ENCODE data around the gene KCNA1.

DNA sequence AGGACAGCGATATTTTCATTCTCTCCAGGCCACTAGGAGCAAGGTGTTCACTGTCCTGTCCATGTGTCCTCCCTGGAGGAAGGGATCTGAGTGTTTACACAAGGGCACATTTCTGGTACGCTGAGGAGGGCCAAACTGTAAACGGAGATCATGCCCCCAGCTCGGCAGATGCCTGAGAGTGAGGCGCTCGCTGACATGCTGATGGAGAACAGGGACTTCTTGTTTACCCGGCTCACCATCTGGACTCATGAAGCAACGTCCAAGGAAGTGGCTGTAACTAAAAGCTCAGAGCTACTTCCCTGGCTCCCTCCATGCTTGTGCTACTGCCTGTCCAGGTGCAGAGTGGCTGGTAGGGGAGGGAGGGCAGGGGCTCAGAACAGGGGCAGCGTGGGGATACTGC, 43.4 kb upstream of the KCNA1 start:
- TF ChIP-seq EZH2 (IDR thresholded peaks at IDR 0.05) (no peak), RAD21 (IDR thresholded peaks at IDR 0.05; ENCODE audit: low read depth) (no peak), POLR2A (IDR thresholded peaks at IDR 0.05; ENCODE audit: borderline replicate concordance, extremely low read depth, insufficient read depth, insufficient read length) (no peak), CEBPB (IDR thresholded peaks at IDR 0.05; ENCODE audit: low read depth) (no peak), POLR2AphosphoS5 (IDR thresholded peaks at IDR 0.05; ENCODE audit: low read depth, low read length) (no peak), TCF7L2 (IDR thresholded peaks at IDR 0.05; ENCODE audit: borderline replicate concordance, extremely low read depth, insufficient read depth, insufficient read length) (no peak), SRF (IDR thresholded peaks at IDR 0.05; ENCODE audit: low read depth) (no peak), CBX3 (IDR thresholded peaks at IDR 0.05; ENCODE audit: low read depth) (no peak), ZFX (IDR thresholded peaks at IDR 0.05) (no peak), EZH2phosphoT487 (IDR thresholded peaks at IDR 0.05; ENCODE audit: borderline replicate concordance) (no peak), YY1 (IDR thresholded peaks at IDR 0.05; ENCODE audit: extremely low read depth, insufficient replicate concordance, low read depth, low read length) (no peak)
- TF ChIP-seq, protein P1, sequence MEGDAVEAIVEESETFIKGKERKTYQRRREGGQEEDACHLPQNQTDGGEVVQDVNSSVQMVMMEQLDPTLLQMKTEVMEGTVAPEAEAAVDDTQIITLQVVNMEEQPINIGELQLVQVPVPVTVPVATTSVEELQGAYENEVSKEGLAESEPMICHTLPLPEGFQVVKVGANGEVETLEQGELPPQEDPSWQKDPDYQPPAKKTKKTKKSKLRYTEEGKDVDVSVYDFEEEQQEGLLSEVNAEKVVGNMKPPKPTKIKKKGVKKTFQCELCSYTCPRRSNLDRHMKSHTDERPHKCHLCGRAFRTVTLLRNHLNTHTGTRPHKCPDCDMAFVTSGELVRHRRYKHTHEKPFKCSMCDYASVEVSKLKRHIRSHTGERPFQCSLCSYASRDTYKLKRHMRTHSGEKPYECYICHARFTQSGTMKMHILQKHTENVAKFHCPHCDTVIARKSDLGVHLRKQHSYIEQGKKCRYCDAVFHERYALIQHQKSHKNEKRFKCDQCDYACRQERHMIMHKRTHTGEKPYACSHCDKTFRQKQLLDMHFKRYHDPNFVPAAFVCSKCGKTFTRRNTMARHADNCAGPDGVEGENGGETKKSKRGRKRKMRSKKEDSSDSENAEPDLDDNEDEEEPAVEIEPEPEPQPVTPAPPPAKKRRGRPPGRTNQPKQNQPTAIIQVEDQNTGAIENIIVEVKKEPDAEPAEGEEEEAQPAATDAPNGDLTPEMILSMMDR (IDR thresholded peaks at IDR 0.05 in 2 of 3, conservative IDR thresholded peaks at IDR 0.05 in 1 of 3; ENCODE audit: borderline replicate concordance in 1 of 3, insufficient read depth in 1 of 3, low read depth in 2 of 3, low read length in 2 of 3), result no peak
- TF ChIP-seq, protein P2, sequence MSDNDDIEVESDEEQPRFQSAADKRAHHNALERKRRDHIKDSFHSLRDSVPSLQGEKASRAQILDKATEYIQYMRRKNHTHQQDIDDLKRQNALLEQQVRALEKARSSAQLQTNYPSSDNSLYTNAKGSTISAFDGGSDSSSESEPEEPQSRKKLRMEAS (IDR thresholded peaks at IDR 0.05), result no peak
- TF ChIP-seq, protein P3, sequence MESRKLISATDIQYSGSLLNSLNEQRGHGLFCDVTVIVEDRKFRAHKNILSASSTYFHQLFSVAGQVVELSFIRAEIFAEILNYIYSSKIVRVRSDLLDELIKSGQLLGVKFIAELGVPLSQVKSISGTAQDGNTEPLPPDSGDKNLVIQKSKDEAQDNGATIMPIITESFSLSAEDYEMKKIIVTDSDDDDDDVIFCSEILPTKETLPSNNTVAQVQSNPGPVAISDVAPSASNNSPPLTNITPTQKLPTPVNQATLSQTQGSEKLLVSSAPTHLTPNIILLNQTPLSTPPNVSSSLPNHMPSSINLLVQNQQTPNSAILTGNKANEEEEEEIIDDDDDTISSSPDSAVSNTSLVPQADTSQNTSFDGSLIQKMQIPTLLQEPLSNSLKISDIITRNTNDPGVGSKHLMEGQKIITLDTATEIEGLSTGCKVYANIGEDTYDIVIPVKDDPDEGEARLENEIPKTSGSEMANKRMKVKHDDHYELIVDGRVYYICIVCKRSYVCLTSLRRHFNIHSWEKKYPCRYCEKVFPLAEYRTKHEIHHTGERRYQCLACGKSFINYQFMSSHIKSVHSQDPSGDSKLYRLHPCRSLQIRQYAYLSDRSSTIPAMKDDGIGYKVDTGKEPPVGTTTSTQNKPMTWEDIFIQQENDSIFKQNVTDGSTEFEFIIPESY (IDR thresholded peaks at IDR 0.05; ENCODE audit: extremely low read depth, insufficient replicate concordance, low read length), result no peak
